RWPE2 (cell line): ENCODE measurements around the gene CRISPLD2.

ENCODE experiments used
- ATAC-seq: fragments of 200-7000 bp; cut with Tn5 transposase; 3 replicates; pipeline ENCODE4 v1.9.1; 2021; ENCODE audit warnings: low read depth
- DNase-seq: peaks from one replicate; pipeline ENCODE4 v3.0.0-alpha.2; 2020; ENCODE audit warnings: low spot score
- H3K27ac ChIP-seq: fragments of 450-650 bp; 2 replicates; pipeline ENCODE4 v1.5.1; 2017; ENCODE audit warnings: mild to moderate bottlenecking; ENCODE audit not compliant: poor library complexity, severe bottlenecking
- H3K27me3 ChIP-seq: fragments of 250-450 bp; sonication (Bioruptor Pico); 2 replicates; pipeline ENCODE4 v1.5.1; 2021; ENCODE audit warnings: mild to moderate bottlenecking, moderate library complexity; ENCODE audit not compliant: insufficient read depth, poor library complexity, severe bottlenecking
- H3K36me3 ChIP-seq: fragments of 250-450 bp; sonication (Bioruptor Pico); 2 replicates; pipeline ENCODE4 v1.5.1; 2020; ENCODE audit warnings: low read depth, mild to moderate bottlenecking, moderate library complexity
- H3K4me1 ChIP-seq: fragments of 250-450 bp; sonication (Bioruptor Pico); 2 replicates; pipeline ENCODE4 v1.5.1; 2021; ENCODE audit warnings: mild to moderate bottlenecking, moderate library complexity; ENCODE audit not compliant: insufficient read depth, poor library complexity, severe bottlenecking
- H3K4me3 ChIP-seq: fragments of 250-450 bp; sonication (Bioruptor Pico); 2 replicates; pipeline ENCODE4 v1.5.1; 2021; ENCODE audit warnings: mild to moderate bottlenecking, moderate library complexity; ENCODE audit not compliant: severe bottlenecking
- H3K9me3 ChIP-seq: fragments of 250-450 bp; sonication (Bioruptor Pico); 2 replicates; pipeline ENCODE4 v1.5.1; 2021; ENCODE audit warnings: mild to moderate bottlenecking, moderate library complexity; ENCODE audit not compliant: severe bottlenecking
- TF ChIP-seq, protein P1 (sequence below): fragments of 450-650 bp; IDR thresholded peaks from one replicate; pipeline ENCODE4 v1.5.1; 2017; ENCODE audit warnings: mild to moderate bottlenecking, moderate library complexity; ENCODE audit not compliant: poor library complexity, severe bottlenecking

CRISPLD2 gene

DNA sequence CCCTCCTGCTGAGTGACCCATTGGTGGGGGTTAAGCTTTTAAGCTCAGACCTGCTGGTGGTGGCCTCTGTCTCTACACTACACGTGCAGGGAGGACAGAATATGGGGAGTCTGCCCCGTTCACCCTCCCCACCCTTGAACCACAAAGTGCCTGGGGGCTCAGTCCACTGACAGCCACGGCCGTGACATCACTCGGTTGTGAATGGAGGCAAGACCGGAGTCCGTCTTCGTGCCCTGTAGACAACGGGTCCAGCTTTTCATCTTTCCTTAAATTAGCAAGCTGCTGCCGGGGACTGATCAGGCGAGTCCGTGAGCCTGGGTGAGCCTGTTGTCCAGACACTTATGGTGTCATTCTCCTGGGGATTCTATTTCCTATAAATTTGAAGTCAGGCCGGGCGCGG, 67.4 kb downstream of the CRISPLD2 start:
- Histone ChIP-seq H3K4me1 (peaks cover 10% of the 10 kb centered on the region), H3K9me3 (no peaks in the 10 kb centered on the region), H3K36me3 (no peaks in the 10 kb centered on the region), H3K27ac (no peak overlapping the region), H3K27me3 (no peaks in the 10 kb centered on the region), H3K4me3 (no peak overlapping the region)
- DNase-seq = no peak
- no peak for ATAC-seq
- TF ChIP-seq, protein P1, sequence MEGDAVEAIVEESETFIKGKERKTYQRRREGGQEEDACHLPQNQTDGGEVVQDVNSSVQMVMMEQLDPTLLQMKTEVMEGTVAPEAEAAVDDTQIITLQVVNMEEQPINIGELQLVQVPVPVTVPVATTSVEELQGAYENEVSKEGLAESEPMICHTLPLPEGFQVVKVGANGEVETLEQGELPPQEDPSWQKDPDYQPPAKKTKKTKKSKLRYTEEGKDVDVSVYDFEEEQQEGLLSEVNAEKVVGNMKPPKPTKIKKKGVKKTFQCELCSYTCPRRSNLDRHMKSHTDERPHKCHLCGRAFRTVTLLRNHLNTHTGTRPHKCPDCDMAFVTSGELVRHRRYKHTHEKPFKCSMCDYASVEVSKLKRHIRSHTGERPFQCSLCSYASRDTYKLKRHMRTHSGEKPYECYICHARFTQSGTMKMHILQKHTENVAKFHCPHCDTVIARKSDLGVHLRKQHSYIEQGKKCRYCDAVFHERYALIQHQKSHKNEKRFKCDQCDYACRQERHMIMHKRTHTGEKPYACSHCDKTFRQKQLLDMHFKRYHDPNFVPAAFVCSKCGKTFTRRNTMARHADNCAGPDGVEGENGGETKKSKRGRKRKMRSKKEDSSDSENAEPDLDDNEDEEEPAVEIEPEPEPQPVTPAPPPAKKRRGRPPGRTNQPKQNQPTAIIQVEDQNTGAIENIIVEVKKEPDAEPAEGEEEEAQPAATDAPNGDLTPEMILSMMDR = no peak

DNA sequence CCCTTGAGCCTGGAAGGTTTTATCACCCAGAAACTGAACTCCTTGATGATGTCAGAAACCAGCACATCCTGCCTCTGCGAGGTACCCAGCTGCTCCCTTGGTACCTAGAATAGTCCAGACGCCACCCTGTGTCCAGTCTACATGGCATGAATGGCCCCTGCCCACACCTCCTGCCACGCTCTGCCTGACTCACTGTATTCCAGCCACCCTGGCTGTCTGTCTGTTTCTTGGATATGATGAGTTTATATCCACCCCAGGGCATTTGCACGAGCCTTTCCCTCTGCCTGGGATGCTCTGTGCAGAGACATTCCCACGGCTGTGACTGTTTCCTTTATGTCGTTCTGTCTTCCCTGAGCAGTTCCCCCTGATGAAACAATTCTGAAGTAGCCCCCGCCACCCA, 68.7 kb downstream of the CRISPLD2 start:
- ATAC-seq = peak; percentile 51; the same call in 1 of the 3 replicates
- no peak for DNase-seq
- H3K4me3 ChIP-seq = no peak overlapping the region
- no peaks in the 10 kb centered on the region for H3K27me3 ChIP-seq
- H3K27ac ChIP-seq = no peak overlapping the region
- TF ChIP-seq, protein P1 = no peak
- H3K4me1 ChIP-seq = peaks cover 10% of the 10 kb centered on the region
- H3K9me3 ChIP-seq = no peaks in the 10 kb centered on the region
- H3K36me3 ChIP-seq = no peaks in the 10 kb centered on the region

DNA sequence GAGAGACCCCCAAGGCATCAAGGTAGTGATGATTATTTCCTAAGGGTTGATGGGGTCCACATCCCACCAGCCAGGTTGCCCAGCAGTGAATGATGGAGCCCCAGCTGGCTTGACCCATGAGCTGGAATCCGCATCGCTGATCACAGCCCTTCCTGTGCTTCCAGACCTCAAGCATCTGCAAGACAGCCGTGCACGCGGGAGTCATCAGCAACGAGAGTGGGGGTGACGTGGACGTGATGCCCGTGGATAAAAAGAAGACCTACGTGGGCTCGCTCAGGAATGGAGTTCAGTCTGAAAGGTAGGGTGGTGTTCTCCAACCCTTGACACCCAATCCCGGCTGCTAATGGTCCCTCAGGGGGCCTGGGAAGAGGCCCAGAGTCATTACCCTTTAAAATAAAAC, 69.3 kb downstream of the CRISPLD2 start:
- TF ChIP-seq, protein P1 = no peak
- no peaks in the 10 kb centered on the region for H3K9me3 ChIP-seq
- no peaks in the 10 kb centered on the region for H3K36me3 ChIP-seq
- H3K4me1 ChIP-seq = peaks cover 10% of the 10 kb centered on the region
- H3K27ac ChIP-seq = no peak overlapping the region
- ATAC-seq (no peak), DNase-seq (no peak)
- no peak overlapping the region for H3K4me3 ChIP-seq
- no peaks in the 10 kb centered on the region for H3K27me3 ChIP-seq

DNA sequence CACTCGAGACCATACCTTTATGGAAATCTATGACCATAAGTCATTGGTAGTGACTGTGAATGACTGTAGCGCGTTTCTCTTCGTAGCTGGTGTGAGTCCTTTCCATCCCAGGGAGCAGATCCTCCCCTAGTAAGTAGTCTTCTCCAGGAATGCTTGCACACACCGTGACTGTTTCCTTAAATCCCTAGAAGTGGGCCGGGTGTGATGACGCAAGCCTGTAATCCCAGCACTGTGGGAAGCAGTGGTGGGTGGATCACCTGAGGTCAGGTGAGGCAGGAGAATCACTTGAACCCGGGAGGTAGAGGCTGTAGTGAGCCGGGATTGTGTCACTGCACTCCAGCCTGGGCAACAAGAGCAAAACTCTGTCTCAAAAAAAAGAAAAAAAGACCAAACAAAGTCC, 70.6 kb downstream of the CRISPLD2 start:
- Histone ChIP-seq H3K27ac (no peak overlapping the region), H3K27me3 (no peaks in the 10 kb centered on the region), H3K9me3 (no peaks in the 10 kb centered on the region), H3K4me1 (peaks cover under 1% of the 10 kb centered on the region), H3K36me3 (no peaks in the 10 kb centered on the region), H3K4me3 (no peak overlapping the region)
- DNase-seq = no peak
- ATAC-seq = no peak
- TF ChIP-seq, protein P1 = no peak

DNA sequence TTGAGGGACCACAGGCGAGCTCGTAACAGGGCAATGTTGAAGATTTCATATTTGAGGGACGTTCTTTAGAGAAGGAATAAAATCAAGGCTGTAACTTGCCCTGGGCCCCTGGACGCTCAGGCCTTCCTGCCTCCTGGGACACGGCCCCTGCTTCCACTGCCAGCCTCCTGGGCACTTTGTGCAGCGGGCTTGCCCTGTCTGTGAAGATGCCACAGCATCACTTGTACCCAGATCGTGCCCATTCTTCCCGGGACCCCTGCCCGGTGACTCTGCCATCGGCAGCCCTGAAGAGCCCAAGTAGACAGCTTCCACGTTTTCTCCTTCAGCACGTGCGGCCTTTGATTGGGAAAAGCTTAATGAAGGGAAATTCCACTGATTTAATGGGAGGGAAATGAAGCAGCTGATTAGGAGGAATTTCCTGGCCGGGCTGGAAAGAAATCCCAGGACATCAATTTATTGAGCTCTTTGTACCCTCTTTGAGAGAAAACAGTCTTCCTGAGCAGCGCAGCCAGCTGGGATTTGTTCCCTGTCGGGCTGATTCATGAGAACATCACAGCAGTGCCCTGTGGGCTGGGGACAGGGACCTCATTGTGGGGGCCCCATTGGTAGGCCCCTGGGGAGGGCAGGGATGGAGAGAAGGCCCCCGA, 71.5 kb downstream of the CRISPLD2 start:
- H3K27me3 ChIP-seq = no peaks in the 10 kb centered on the region
- H3K27ac ChIP-seq = no peak overlapping the region
- H3K4me1 ChIP-seq = no peaks in the 10 kb centered on the region
- ATAC-seq (no peak), DNase-seq (no peak)
- H3K4me3 ChIP-seq = no peak overlapping the region
- H3K36me3 ChIP-seq = no peaks in the 10 kb centered on the region
- TF ChIP-seq, protein P1 = no peak
- H3K9me3 ChIP-seq = no peaks in the 10 kb centered on the region
